HG03139 (cell line): ENCODE measurements around the gene OXSR1.
"Not testable (repeated sequence)": the region's sequence is repeated elsewhere in the genome, so short reads cannot be mapped to it uniquely, and the experiment has no call there.

ENCODE experiments used
- ATAC-seq: cut with Tn5 transposase; IDR thresholded peaks from one replicate; pipeline ENCODE4 v1.9.1; 2021; ENCODE audit not compliant: unreplicated experiment

The OXSR1 gene

DNA sequence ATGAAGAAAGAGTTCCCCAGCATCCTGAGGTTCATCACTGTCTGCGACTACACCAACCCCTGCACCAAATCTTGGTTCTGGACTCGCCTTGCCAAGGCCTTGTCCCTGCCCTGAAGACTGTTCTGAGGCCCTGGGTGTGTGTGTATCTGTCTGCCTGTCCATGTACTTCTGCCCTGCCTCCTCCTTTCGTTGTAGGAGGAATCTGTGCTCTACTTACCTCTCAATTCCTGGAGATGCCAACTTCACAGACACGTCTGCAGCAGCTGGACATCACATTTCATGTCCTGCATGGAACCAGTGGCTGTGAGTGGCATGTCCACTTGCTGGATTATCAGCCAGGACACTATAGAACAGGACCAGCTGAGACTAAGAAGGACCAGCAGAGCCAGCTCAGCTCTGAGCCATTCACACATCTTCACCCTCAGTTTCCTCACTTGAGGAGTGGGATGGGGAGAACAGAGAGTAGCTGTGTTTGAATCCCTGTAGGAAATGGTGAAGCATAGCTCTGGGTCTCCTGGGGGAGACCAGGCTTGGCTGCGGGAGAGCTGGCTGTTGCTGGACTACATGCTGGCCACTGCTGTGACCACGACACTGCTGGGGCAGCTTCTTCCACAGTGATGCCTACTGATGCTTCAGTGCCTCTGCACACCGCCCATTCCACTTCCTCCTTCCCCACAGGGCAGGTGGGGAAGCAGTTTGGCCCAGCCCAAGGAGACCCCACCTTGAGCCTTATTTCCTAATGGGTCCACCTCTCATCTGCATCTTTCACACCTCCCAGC lies 24.0 kb upstream of the OXSR1 start:
- ATAC-seq, result no peak

DNA sequence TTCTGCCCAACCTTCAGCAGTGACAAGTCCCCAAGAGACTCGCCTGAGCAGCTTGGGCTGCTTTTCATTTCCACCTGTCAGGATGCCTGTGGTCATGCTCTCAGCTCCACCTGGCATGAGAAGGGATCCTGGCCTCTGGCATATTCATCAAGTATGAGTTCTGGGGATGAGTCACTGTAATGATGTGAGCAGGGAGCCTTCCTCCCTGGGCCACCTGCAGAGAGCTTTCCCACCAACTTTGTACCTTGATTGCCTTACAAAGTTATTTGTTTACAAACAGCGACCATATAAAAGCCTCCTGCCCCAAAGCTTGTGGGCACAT lies 23.4 kb upstream of the OXSR1 start:
- no peak for ATAC-seq

DNA sequence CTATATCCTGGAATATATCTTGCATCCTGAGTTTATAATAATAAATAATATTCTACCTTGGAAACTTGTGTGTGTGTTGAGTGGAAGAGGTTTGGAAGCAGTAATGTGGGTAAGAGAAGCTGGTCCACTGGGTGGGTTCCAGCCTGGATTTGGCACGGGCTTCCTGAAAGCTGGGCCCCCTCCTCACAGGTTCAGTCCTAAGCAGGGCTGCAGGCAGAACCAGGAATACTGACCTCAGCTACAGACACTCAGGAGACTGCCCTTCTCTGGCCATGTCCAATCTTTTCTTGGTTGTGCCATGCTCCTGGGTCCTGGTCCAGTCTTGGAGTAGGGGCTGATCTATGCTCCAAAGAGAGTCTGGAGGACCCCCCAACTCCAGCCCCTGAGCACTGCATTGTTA lies 22.4 kb upstream of the OXSR1 start:
- ATAC-seq, result no peak

DNA sequence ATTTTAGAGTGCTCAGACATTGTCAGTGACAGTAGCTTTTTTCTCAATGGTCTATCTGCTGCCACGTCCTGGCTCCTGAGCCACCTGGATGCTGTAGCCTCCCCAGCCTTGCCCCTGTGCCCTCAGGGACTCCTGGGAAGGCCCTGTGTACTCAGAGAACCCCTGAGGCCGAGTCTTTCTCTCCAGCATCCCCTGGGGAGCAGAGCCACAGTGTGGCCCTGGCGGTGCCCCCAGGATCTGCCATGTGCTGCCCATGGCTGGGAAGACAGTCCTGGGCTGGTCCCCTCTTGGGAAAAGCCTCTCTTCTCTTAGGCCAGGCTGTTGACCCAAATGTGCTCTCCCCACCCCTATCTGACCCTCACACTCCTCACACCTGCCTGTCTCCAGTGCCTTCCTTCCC lies 21.8 kb upstream of the OXSR1 start:
- ATAC-seq, result no peak

DNA sequence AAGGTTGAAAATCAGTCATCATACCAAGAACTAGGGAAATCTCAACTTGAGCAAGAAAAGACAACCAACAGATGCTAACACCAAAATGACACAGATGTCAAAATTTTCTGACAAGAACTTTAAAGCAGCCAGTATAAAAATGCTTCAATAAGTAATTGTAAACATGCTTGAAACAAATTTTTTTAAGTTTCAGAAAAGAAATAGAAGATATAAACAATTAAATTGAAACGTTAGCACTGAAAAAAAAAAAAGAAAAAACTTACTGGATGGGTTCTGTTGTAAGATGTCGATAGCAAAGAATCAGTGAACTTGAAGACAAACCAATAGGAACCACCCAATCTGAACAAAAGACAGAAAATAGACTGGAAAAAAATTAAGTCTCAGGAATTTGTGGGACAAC lies 18.8 kb upstream of the OXSR1 start:
- no peak for ATAC-seq

DNA sequence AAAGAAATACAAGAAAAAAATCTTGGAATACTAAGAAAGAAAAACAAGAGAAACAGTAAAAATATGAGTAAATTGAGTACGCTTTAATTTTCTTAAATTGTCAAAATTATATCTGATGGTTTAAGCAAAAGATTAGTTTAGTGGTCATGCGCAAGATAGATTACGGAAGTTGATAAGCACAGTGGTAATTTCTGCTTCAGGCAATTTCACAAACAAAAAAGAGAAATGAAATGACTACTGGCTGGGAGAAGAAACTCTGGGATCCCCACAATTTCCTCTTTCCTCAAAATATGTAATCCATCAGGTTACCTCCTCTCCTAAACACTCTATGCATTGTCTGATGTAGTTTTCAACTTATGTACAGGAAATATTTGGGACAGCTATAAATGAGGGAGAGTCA lies 17.9 kb upstream of the OXSR1 start:
- no peak for ATAC-seq

DNA sequence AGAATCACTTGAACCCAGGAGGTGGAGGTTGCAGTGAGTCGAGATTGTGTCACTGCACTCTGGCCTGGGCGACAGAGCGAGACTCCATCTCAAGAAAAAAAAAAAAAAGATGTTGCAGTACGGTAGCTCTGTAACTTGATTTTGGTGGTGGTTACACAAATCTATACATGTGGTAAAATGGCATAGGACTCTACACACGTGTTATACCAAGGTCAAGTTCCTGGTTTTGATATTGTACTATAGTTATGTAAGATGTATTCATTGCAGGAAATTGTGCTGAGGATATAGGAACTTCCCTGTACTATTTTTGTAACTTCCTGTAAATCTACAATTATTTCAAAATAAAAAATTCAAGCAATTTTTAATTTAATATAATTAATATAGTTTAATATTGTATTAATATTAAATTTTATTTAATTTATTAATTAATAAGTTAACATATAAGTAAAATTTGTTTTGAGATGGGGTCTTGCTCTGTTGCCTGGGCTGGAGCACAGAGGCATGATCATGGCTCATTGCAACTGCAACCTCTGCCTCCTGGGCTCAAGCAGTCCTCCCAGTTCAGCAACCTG lies 16.9 kb upstream of the OXSR1 start:
- ATAC-seq, result no peak

DNA sequence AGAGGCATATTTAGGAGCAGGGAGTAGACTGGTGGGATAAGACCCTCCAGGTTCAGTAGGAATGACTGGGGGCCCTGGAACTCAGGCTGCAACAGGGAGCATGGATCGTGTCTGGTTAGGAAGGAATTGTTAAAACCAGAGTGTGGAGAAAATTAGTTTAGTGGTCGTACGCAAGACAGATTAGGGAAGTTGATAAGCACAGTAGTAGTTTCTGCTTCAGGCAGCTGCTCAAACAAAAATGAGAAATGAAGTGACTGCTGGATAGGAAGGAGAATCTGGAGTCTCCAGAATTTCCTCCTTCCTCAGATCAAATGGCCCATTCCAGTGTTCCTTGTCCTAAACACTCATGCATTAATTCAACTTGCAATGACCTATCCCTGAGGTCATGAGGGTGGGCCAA lies 15.6 kb upstream of the OXSR1 start:
- ATAC-seq, result no peak

DNA sequence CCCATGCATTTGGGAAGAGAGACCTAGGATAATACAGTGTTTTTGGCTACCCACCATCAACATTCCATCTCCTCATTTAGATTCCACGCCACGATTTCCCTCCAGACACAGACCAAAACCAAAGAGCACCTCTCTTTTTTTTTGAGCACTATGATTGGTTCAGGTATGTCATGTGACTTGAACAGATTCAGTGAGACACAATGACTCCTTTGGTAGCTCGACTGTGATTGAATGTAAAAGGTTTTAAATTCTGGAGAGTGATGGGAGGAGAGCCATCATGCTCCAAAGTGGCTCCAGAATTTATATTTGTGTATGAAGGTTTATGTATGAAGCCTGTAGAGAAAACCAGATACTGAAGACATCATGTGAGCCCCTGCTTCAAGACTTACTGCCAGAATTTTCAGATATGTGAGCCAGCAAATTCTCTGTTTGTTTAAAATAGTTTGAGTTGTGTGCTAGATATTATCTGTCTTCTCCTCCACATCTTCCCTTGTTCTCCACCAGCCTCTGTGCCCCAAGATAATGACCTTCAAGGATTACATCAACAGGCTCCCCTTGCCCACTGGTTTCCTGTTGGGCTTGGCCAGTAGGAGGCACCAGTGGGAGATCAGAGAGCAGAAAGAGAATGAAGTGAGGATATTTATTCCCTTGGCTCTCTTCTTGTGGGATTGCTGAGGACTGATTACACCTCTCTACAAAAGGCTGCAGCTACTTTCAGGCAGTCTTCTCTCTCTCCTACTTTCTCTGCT lies 14.4 kb upstream of the OXSR1 start:
- no peak for ATAC-seq

DNA sequence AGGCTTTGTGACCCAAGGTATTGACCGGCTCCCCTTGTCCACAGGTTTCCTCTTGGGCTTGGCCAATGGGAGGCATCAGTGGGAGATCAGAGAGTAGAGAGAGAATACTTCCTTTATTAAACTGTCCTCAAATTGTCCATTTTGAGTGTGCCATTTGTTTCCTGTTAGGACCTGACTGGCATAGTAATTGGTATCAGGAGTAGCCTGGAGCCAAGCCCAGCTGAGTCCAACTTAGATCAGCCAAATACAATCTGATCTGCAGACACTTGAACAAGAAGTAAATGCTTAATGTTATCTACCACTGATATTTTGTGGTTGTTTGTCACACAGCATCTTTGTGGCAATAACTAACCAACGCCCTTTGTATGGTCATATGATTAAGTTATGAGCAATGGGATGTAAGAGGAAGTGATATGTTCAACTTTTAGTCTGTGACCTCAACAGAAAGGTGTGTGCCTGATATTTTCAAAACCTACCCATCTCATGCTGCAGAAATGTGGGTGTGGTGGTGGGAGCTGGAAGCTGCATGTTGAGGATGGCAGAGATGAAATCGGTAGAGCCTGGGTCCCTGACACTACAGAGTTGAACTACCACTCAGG lies 13.6 kb upstream of the OXSR1 start:
- no peak for ATAC-seq

DNA sequence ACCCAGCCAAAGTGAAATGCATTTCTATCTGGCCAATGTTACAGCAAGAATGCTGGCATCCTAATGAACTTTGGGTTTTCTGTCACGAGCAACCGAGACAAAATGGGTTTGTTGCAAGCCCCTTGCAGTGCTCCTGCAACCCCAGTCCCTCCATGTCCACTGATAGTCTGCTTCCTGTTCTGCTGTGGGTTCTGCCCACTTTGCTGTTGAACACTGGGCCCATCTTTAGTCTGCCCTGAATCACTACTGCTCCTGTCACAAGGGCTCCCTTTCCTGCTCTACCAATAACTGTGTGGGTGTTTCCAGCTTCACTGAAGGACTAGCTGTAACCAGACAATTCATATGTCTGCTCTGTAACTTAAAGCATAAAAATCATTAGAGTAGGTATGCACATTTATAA lies 12.7 kb upstream of the OXSR1 start:
- ATAC-seq, result no peak

DNA sequence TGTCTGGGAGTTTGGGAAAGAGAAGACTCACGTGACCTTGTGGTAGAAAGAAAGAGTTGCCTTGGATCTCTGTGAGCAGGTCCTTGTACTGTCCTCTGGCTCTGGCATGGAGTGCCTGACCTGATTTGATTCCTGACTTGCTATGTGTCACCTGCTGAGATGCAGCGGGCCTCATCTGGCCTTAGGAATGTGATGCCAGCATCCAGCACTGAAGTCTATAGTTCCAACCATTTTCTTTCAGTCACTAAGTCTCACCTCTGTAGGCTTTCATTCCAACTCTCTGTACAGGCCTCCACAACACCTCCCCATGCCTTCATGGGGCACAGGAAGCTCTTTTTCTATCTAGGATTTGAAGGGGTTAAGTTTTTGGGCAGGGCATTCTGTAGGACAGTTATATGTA lies 12.1 kb upstream of the OXSR1 start:
- ATAC-seq, result no peak

DNA sequence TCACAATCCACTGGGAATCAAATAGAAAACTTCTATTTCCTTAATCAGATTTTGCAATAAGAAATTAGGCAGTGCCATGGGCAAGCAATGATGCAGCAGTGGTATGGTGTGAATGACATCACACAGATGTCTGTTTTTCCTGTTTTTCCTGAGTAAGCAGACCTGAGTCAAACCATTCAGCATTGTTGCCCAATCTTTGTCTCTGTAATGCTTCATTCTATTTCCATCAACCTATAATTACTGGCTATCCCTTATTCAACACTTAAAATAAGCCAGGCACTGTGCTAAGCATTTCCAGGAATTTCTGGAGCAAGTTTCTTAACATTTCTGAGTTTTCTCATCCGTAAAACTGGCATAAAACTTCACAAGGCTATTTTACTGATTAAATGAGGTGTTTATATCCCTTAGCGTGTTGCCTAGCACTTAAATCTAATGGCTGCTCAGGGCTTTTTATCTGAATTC lies 11.3 kb upstream of the OXSR1 start:
- ATAC-seq, result no peak

DNA sequence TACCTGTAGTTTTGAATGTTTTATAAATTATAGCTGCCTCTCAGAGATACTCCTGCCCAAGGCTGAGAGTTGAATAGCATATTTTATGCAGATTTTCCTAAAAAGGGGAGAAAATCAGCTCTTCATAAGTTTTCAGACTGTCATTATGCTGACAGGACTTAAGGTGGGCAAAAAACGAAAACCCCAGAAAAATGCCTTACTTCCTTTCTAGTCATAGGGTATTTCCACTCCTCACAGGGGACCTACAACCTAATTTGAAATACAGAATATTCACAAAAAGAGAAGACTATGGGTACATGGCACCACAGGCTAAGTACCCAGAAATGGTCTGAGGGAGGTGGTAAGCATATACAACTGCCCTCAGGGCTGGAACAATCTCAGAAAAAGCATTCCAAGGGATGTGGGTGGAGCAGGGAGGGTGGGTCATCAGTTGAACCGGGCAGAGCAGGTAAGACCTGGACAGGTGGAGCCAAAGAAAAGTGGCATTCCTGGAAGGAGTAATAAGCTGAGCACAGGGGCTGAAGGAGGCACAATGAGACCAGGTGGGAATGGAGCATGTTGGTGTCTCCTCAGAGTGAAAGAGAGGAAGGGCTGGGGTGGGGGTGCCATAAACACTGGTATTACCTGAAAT lies 10.6 kb upstream of the OXSR1 start:
- no peak for ATAC-seq

DNA sequence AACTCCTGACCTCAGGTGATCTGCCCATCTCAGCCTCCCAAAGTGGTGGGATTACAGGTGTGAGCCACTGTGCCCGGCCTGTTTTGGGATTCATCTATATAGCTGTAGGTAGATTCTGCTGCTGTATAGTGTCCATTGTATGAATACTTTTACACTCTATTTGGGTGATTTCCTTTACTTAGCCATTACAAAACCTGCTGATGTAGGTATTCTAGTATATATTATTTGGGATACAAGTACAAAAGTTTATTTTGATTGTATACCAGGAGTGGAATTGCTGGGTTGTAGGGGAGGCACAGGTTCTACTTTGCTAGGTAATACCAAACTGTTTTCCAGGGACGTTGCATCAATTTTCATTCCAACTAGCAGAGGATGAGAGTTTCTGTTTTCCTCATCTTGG lies 9.5 kb upstream of the OXSR1 start:
- ATAC-seq, result no peak

DNA sequence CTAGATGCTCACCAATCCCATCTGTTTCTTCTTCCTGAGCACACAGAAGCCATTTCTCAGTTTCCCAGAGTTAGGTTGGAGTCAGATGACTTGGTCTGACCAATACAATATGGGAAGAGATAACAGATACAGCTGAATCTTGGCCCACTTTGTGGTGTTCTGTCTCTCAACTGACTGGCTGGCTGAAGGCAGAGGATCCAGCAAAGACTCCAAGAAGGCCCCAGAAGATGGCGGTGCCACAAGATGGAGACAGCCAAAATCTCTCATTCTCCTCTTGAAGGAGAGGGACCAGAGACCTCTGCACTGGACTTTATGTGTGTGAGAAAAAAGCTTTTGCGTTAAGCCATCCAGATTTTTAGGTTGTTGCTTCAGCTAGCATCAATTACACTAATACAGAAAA lies 8.2 kb upstream of the OXSR1 start:
- no peak for ATAC-seq

DNA sequence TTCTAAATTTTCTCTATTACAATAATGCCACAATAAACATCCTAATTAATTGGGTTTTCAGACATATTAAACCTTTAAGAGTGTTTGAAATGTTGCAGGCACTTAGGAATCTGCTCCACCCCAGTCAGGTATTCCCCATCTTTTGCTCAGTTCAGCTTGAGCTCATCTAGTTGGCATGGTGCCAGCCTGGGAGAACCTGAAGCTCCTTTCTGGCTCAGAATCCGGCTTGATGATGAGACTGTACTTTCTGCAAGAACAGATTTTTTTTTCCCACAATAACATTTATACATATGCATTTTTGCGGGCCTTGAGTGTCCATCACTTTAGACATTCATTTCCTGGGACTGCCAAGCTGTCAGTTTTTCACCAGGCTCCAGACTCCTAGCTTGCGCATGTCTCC lies 7.7 kb upstream of the OXSR1 start:
- ATAC-seq, result no peak

DNA sequence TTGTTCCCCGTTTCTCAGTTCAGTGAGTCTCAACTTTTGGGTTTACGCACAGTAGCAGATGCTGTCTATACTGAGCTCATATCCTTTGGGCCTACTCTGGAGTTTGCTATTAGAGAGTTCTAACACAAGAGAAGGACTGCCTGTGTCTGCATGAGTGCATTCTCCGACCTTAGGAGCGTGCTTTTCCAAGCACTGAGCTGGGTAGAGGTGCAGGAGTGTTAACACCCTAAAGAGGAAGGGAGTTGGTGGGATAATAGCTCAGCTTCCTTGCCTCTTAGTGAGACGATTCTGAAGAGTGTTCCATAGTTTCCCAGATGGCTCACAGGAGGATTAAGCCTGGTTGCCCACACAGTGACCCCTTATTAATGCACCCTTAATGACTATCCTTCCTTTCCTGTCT lies 6.9 kb upstream of the OXSR1 start:
- no peak for ATAC-seq

DNA sequence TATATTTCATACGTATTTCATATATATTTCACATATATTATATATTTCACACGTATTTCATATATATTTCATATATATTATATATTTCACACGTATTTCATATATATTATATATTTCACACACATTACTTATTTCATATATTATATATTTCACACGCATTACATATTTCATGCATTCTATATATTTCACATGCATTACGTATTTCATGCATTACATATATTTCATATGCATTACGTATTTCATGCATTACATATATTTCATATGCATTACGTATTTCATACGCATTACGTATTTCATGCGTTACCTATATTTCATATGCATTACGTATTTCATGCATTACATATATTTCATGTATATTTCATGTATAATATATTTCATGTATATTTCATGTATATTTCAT lies 4.6 kb upstream of the OXSR1 start:
- ATAC-seq, result not testable (repeated sequence)

DNA sequence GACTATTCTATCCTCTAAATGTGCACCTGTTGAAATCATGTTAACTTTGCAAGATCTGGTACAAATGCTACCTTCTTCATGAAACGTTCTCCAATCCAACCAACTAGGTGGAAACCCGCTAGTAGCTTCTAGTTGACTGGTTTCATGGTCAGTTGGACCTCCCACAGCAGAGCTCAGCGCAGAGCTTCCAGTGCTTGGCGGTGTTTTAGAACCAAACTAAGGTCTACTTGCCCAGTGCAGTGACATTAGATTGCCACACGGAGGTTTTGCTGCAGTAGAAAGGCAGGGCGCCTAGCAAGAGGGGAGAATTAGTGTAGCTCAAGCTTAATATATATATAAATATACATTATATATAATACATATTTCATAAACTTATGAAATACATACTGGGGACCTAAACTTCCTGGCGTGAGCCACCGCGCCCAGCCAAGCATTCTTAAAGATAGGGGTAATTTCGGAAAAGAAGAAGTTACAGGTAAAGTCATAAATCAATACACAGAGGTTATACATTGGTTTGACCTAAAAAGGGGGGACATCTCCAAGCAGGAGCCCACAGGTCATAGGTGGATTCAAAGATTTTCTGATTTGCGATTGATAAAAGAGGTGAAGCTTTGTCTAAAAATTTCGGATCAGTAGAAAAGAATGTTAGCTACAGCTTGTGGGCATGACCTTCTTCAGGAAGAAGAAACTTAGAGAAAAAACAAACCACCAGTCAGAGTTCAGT lies 2.1 kb upstream of the OXSR1 start:
- no peak for ATAC-seq
